RKO (cell line): ENCODE results near the gene LYPD6B.

Experiments
- DNase-seq: peaks from one replicate; pipeline ENCODE4 v3.0.0-alpha.2; 2016; ENCODE audit warnings: low spot score

The LYPD6B gene

DNA sequence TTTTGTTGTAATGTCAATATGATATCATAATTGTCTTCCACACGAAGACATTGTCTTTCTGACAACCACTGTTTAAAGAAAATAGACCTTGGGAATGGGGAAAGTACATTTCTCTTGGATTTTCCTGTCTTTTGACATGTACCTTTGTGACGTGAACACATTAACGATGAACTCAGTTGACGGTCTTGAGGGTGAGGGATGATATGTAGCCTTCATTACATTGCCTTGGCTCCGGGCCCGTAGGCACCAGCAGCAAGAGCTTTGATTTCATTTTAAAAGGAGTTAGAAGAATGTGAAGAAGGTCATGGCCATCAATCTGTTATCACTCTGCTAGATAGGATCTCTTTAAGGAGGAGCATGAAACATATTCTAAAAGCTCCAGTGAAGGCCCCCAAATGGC lies 80.9 kb downstream of the LYPD6B start:
- no peak for DNase-seq

DNA sequence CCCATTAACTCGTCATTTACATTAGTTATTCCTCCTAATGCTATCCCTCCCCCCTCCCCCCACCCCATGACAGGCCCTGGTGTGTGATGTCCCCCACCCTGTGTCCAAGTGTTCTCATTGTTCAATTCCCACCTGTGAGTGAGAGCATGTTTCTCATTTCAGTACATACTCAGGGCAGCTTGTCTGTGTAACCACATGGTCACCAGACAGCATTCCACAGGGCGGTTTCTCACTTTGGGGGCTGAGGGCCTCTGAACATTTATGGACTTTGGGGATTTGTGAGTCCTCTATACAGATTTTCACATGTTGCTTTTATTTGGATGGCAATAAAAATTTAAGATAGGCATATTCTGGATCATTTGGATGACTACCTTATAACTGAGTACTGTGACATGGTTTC lies 84.0 kb downstream of the LYPD6B start:
- no peak for DNase-seq

DNA sequence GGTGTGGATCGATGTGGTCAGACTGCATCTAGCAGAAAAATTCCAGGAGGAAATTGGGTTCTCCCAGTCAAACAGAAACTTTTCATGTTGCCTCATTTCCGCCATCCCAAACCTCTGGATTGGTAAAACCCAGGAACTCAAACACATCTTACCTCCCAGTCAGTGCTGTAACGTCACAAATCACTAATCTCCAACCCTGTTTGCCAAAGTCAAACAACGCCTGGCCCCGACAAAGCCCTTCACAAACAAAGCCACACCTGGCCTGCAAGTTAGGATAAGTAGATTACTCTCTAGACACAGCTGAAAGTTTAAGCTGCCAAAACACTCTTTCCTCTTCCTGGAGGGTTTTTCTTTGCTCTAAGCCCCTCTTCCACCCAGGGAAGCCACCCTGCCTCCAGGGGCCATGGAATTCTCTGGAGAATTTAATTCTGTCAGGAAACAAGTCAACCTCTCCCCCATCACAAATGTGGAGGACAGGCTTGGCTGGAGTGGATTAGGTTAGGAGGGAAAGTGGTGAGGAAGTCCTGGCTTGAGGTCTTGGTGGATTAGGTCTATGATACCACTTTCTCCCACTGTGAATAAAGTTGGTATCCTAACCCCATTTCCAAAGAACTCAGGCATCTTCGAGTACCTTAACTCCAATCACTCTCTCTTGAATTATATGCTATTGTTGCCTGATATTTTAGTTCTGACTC lies 86.7 kb downstream of the LYPD6B start:
- no peak for DNase-seq

DNA sequence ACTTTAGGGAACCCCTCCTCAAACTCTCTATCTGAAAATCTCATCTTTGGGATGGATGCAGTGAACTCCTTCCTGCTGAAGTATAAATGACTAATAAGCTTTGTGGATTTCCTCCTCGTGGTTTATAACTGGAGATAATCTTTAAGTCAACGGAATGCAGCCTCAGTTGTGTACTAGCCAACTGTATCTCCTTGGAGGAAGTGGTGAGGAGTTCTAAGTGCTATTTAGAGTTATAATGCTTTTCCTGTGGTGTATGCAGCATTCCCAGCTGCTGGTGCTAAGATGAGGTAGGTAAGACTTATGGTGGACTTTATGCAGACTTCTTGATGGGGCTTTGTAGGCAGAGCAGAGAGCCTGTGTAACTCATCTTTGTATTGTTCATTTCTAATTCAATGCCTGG lies 90.9 kb downstream of the LYPD6B start:
- no peak for DNase-seq

DNA sequence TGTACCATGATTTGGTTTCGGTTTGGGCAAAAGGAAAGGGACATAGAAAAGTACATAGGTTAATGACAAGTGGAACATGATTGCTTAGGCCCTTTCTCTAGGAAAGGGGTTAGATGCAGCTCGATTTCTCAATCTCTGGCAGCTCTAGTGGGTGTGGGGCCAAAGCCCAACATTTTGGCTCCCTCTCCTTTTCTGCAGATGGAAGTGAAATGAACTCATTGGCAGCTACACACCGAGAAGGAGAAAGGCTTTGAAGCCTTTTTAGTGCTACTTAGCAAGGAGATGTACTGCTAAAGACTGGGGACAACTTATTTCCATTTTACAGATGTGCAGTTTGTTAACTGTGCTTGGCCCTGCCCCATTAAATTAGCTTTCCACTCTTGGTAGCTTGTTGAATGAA lies 93.8 kb downstream of the LYPD6B start:
- no peak for DNase-seq

DNA sequence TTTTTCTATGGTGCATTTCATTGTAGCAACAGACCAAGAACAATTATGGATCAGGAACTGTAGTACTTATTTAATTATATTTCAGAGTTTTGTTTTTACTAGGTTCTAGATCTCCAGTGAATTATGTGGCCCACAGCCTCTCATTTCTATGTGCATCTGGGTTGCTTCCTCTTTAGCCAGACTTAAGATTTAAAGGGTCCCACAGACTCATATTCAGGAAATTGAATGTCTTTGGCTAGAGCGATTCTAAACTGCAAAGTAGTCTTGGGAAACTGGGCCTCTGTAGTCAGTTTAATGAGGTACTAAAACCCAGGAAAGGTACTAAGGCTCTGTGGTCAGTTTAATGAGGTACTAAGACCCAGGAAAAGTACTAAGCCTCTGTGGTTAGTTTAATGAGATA lies 94.4 kb downstream of the LYPD6B start:
- no peak for DNase-seq

DNA sequence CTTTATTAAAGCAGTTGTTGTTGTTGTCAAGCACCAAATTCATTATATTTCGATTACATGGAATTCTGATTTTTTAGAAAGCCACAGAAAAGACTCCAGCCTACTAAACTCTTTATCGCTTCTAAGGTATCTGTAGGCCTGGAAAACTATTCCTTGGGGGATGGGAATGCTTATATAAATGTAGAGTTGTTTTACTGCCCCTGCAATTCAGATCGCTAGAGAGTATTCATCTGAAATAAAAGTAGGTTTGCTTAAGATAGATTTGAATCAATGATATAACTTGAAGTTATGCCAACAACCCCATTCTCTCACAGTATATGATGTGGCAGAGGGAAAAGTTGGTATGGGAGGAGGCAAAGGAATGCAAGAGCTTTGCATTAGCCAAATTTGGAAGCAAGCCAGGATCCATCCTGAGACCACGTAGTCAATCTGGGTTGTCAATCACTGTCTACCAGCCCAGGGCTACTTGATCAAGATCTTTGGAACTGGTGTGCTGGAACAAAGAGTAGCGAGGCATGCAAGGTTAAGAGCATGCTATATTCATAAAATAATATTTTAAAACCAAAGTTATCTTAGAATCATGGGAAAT lies 95.9 kb downstream of the LYPD6B start:
- DNase-seq, result no peak

DNA sequence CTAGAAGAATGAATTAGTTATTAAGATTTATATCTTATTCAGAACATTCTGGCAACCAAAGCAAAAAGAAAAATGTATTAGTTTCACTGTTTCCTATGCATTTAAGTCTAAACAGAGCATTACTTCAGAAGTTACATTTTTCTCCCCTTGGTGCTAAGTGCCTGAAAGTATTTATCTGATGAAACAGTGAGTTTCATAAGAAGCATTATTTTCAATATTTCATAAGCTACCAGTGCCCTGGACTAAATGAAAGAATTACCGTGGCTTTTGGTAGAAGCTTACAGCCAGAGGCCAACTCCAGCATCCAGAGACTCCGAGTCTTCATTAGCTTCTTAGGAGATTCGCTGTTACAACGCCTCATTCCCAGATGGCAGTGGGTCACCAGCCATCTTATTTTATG lies 97.6 kb downstream of the LYPD6B start:
- DNase-seq, result no peak

DNA sequence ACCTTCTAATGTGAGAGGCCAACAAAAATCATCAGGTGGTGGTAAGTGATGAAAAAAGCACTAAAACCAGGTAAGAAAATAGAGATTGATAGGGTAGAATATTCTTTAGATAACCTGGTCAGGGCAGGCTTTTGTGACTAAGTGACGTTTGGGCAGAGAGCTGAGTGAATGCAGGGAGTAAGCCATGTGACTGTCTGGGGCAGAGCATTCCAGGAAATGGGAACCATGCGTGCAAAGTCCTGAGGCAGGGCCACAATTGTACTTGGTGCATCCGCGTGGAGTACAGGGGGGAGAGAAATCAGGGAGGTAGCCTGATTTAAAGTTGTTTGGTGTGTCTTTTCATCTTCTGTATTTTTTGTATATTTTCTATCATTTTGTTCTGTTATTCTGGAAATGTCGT lies 102.5 kb downstream of the LYPD6B start:
- DNase-seq, result no peak

DNA sequence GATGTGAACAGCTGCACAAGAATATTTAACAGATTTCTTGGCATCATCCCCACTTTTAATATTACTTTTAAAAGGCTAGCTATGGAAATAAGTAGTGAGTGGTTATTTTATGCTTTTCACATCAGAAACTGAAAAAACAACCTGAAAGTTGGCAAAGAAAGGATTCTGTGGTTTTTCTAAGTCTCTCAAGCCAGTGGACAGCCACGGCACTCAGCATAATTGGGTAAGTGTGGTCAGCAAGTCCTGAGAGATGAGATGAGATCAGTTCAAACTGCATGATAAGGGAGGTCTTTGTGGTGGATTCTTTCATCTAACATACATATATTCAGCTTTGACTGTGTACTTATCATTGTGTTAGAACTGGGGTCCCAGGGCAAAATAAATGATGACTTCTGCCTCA lies 105.2 kb downstream of the LYPD6B start:
- DNase-seq, result no peak

DNA sequence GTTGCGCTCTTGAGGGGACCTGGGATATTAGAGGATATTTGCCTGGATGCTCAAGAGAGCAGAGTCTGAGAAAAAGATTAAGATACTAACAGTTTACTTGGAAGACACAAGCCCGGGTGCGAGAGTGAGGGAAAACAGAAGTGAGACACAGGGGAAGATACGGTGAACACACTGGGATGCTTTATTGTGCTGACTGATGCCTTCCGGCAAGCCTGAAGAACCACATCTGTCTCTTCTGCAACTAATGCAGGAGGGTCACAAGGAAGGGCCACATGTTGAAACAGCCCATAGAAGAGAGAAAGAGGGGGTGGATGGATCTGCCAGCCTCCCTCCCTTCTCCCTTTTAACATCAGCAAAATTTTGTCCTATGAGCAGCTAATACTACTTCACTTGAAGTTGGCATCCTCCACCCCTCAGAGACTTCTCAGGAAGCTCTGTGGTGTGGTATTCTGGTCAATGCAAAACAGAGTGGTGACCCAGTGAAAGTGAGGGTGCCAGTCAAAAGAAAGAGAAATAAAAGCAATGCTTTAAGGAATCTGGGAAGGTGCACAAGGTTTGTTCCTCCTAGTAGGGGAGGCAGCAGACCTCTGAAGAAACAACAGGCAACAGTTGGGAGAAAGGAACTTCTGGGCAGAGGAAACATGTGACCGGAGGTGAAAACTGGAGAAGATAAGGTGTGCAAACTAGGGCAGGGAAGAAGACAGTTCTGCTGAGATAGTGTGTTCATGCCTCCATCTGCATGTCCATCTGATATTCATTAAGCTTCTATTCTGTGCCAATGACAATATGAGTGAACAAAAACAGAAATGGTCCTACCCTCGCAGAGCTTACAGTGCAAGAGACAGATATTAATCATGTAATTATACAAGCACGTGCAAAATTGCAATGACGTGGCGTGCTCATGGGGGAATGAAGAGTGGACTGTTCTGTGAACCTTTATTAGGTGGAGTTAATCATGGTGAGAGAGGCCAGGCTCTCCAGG lies 107.1 kb downstream of the LYPD6B start:
- no peak for DNase-seq

DNA sequence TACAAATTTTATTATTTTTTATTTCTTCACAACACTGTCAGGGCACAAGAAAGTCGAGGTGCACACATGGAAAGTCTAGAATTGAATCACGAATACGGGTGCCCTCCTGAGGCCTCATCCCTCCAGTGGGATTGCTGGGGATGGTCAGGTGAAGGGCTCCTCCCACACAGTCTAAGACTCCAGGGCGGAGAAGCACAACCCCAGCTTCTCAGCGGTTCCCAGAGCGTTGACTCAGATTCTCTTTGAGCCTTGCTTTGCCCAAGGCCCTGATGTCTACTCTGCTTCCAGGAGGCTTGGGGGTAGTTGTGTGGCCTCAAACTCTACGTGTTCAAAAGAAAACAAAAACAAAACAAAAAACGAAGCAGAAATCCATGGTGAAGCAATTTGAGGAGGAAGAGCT lies 108.4 kb downstream of the LYPD6B start:
- DNase-seq, result no peak

DNA sequence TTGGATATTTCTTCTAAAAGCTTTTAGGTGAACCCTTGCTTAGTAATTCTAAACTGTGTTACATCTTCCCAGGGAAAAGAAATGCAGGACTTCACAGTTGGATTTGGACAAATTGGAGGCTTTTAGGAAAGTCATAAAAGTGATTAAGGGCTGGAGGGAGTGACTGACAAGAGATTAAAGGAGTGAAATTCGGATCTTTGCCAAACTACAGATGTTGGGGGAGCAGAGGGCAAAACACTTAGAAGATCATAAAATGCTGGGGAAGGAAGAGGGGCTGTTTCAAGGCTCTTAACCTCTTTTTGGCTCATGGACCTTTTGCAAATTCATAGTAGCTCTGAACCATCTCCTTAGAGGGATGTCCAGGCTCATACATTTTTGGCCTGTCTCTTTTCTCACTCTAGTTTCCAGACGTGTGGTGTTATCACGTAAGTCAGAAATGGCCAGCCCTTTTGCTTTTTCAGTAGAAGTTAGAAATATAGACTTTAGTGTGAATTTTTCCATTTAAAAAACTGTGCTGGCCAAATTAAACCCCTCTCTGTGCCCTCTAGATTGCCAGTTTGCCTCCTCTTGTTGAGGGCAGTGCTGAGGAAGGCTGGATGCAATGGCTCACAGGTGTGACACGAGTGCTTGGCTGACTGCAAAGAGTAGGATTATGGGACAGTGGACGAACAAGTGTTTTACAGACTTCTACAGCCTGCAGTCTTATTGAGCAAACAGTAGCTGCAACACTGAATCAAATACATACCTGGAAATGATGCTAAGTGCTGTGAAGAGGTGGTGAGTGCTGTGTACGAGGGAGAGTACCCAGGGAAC lies 109.9 kb downstream of the LYPD6B start:
- no peak for DNase-seq

DNA sequence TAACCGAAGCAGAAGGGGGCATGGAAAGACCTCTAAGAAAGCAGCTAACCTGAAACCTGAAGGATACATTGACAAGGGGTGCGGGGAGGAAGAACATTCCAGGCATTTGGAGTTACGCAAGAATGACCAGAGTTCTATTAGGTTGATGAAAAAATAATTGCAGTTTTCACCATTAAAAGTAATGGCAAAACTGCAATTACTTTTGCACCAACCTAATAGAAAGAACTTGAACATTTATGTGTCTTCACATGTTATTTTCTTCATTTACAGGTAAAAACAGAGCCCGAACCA lies 110.5 kb downstream of the LYPD6B start:
- DNase-seq, result no peak

DNA sequence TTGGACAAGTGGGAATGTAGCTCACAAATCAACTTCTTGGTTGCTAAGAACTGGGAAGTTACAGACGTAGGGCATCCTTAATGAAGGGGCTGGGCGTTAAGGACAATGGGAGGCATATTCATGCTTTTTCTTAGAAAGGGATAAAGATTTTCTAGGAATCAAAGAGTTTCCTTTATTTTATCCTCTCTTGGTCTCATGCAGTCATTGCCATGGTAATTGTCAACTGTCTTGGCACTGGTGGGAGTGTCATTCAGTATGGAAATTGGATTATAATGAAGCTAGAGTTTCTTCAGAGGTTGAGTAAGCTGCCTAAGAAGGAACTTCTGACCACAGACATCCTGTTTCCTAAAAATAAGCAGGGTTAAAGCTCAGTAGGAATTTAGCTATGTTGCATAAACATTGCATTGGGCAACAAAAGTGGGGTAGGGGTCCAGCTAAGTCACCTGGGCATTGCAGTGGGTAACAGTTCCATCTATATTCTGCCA lies 114.0 kb downstream of the LYPD6B start:
- DNase-seq, result no peak

DNA sequence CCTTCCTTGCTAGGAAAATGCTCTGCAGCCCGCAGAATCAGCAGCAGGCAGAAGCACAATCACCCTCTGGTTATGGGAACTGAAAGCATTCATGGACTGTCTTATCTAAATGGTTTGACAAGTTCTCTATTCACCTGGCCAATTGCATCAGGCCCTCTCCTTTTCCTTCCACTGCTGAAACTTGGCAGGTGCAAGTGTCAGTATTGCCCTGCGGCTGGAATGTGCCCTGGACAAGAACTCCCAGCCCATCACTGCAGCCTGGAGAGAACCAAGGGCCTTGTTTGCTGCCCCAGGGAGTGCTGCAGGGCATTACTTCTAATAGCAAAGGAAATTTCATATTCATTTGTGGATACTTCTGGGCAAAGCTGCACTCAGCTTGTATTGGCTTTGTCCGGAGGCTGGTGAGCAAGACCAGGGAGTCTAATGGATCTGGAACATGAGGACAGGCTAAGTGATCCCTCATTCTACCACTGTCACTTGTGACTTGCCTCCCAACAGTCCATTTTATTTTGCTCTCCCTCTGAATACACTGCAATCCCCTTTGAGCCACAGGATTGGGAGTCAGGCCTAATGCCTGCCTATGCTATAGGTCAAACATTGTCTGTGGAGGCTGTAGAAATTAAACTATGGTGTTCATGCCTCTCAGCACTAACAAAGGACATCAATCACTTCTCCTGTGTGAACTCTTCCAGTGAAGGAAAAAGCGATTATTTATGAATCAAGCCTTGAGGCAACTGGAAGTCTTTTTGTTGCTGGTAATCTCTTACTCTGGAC lies 116.9 kb downstream of the LYPD6B start:
- DNase-seq, result no peak

DNA sequence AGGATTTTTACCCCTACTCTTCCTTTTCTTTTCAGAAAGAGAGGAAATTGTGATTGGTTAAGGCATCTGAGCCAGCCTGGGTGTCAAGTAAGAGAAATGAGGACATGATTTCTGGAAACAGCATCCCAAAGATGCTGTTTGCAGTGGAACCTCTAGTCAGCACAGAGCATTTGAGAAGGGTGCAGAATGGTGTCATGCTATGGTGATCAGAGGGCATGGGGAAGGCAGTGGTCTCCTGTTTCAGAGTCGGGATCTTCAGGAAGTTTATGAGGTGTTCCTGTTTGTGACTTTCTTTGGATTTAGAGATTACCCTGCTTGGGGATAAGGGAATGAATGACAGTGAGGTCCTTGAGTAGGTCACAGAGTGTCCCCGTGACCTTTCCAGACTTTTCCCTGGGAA lies 117.5 kb downstream of the LYPD6B start:
- no peak for DNase-seq

DNA sequence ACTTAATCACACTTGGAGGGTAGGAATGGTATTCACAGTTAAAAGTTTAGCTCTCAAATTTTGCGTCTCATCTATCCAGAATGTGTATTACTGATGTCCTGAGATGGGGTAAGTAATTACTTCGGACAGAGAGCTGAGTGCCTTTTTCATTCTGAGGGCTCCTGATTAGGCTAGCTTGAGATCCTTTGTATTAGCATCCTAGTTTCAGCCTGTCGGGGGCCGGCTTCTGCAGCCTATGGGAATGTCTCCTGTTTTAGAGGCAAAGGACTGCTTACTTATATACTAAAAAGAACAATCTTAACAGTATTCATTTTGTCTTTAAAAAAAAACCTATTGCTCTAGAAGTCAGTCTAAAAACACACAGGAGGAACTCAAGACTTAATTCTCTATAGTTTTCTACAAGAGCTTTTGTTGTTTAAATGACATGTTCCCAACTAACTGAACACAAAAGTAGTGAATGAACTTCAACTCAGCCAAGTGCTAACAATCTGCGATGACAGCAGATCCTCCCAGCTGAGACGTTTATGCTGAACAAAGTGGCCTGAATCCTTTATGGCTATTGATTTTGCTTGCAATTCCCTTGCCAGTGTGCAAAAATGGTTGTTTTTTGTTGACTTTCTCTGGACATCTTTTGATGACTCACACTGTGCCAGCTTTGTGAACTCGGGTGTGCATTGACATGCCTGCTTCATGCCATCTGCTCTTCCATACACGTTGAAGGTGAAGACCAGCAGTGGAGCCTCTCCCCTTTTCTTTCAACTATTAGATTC lies 118.7 kb downstream of the LYPD6B start:
- DNase-seq, result no peak

DNA sequence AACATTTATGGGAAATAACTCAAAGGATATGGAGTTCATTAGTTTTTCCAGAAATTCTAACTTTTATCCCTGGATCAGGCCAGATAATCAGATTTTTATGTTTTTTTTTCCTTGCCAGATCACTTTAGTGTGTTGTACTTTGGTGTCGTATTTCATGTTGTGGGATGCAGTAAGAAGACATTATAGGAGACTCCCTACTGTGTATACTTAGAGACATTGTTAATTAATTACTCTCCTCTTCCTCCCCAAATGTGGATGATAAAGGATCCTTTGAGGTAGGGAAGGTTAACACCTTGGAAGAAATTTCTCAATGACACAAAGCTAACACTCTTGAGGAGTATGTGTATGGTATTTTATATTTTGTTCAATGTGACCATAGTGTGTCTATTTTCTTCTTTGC lies 120.5 kb downstream of the LYPD6B start:
- DNase-seq, result no peak

DNA sequence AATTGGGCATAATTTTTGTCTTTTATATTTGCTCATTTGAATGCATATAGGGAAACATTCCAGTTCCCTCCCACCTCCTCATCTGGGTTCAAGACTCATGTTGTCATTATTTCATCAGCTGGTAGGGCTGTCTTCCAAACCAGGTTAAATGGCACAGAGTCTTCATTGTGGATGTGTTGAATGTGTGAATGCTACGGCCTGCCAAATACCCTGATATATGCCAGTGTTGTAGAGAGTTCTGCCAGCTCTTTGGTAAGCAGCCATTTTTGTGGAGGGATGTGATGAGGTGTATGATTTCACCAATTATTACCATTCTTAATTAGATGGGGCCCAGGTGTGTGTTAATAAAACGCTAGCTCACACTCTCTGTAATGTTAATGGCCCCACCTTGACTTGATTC lies 121.7 kb downstream of the LYPD6B start:
- no peak for DNase-seq
